Tibial nerve (tissue), 4 donors: ENCODE data around the gene DDX1. TPM values are rescaled to one million over a fixed set of nuclear protein-coding genes. Genes with fewer than 3 reads are reported as not detected.

Experiments used
- DNase-seq, 2 donors: peaks; one replicate each; pipeline ENCODE4 v3.0.0-alpha.2; 2019; ENCODE audit warnings: low spot score in 2 of 2
- H3K27ac ChIP-seq, 4 donors: fragments of 200-600 bp; sonication (generic) in 3 of 4; one replicate each; pipeline ENCODE4 v1.5.1; 2017 to 2019; ENCODE audit warnings: mild to moderate bottlenecking in 1 of 4
- H3K27me3 ChIP-seq, 2 donors: fragments of 200-600 bp; sonication (generic) in 1 of 2; one replicate each; pipeline versions ENCODE4 v1.5.1 to v1.6.0; 2017 to 2019
- H3K36me3 ChIP-seq, 3 donors: fragments of 200-600 bp; sonication (generic); one replicate each; pipeline ENCODE4 v1.5.1; 2018 to 2019
- H3K4me1 ChIP-seq, 4 donors: fragments of 200-600 bp; sonication (generic) in 3 of 4; one replicate each; pipeline ENCODE4 v1.5.1; 2017 to 2019
- H3K4me3 ChIP-seq, 4 donors: fragments of 200-600 bp; sonication (generic) in 3 of 4; one replicate each; pipeline ENCODE4 v1.5.1; 2017 to 2019; ENCODE audit warnings: mild to moderate bottlenecking in 1 of 4, moderate library complexity in 1 of 4
- H3K9me3 ChIP-seq, 4 donors: fragments of 200-600 bp; sonication (generic) in 3 of 4; one replicate each; pipeline ENCODE4 v1.5.1; 2017 to 2019
- CTCF ChIP-seq, 5 experiments: fragments of 200-600 bp in 3 of 5; fragments of 450-650 bp in 2 of 5; sonication (generic) in 3 of 5; IDR thresholded peaks; one replicate each; pipeline ENCODE4 v1.5.1; 2016 to 2019; ENCODE audit warnings: antibody characterized with exemption in 5 of 5, mild to moderate bottlenecking in 3 of 5, moderate library complexity in 2 of 5
- EP300 ChIP-seq, 2 donors: sonication (generic); formaldehyde crosslinking; IDR thresholded peaks; one replicate each; pipeline ENCODE4 v1.6.1; 2017; ENCODE audit warnings: antibody characterized with exemption in 2 of 2, mild to moderate bottlenecking in 1 of 2
- POLR2A ChIP-seq, 2 donors: fragments of 450-650 bp; IDR thresholded peaks; one replicate each; pipeline ENCODE4 v1.6.1; 2017; ENCODE audit warnings: antibody characterized with exemption in 2 of 2, mild to moderate bottlenecking in 2 of 2, moderate library complexity in 2 of 2
- WGBS, 2 donors: methylation state at CpG; one replicate each; pipeline ENCODE4 v1.1.5; 2018; 5-methylcytosine and 5-hydroxymethylcytosine counted together
- total RNA-seq, 4 donors: library from RNA; depleted of rRNA; stranded (reverse); fragments of >200 nt; gene quantifications; one replicate each; pipeline ENCODE4 v1.1.0, GENCODE V29; 2016

The DDX1 gene
- total RNA-seq, 4 donors from 2014 or later = 54.9 to 64.7 (median 57.3) TPM

- no peak for DNase-seq
- H3K36me3 ChIP-seq = peaks cover 0 to 8% (median 0%) of the 10 kb centered on the region in 3 donors
- 17 to 21% methylated on average over 7 of the region's 7 CpGs for WGBS, 2 donors
- H3K27me3 ChIP-seq = no peaks in the 10 kb centered on the region
- peak overlapping the region; percentile 81 to 92 (median 84) for H3K4me3 ChIP-seq
- no peaks in the 10 kb centered on the region for H3K9me3 ChIP-seq
- no peak for TF ChIP-seq EP300 (IDR thresholded peaks at IDR 0.05)
- no peak for TF ChIP-seq POLR2A (IDR thresholded peaks at IDR 0.05)
- TF ChIP-seq CTCF (IDR thresholded peaks at IDR 0.05) = no peak
- H3K27ac ChIP-seq = peak overlapping the region; percentile 64 to 95 (median 88)
- peaks cover 0 to 32% (median 6%) of the 10 kb centered on the region in 4 donors for H3K4me1 ChIP-seq
Measured at GRCh38 chr2:15591373-15591691, 336 bp upstream of the DDX1 start.

GRCh38 chr2:15593327-15593705 lies 1.6 kb downstream of the DDX1 start:
- H3K27ac ChIP-seq = no peak overlapping the region
- DNase-seq = no peak

GRCh38 chr2:15594291-15595256 lies 2.9 kb downstream of the DDX1 start:
- no peak for DNase-seq
- H3K27me3 ChIP-seq = no peaks in the 10 kb centered on the region
- no peak overlapping the region for H3K27ac ChIP-seq
- H3K36me3 ChIP-seq = peaks cover 0 to 40% (median 4%) of the 10 kb centered on the region in 3 donors
- 63 to 64% methylated on average over 5 of the region's 5 CpGs for WGBS, 2 donors
- no peak overlapping the region for H3K4me3 ChIP-seq
- no peak for TF ChIP-seq CTCF (IDR thresholded peaks at IDR 0.05)
- no peaks in the 10 kb centered on the region for H3K9me3 ChIP-seq
- H3K4me1 ChIP-seq = peaks cover 0 to 32% (median 6%) of the 10 kb centered on the region in 4 donors

More at GRCh38 chr2:15593327-15593705, 1.6 kb downstream of the DDX1 start:
- Histone ChIP-seq H3K36me3 (peaks cover 0 to 27% (median 4%) of the 10 kb centered on the region in 3 donors), H3K4me1 (peaks cover 0 to 32% (median 6%) of the 10 kb centered on the region in 4 donors), H3K27me3 (no peaks in the 10 kb centered on the region), H3K9me3 (no peaks in the 10 kb centered on the region), H3K4me3 (no peak overlapping the region)
- WGBS, 2 donors = 73 to 77% methylated on average over 3 of the region's 3 CpGs
- TF ChIP-seq POLR2A (IDR thresholded peaks at IDR 0.05) (no peak), EP300 (IDR thresholded peaks at IDR 0.05) (no peak), CTCF (IDR thresholded peaks at IDR 0.05) (no peak)

- 95 to 96% methylated on average over 6 of the region's 6 CpGs for whole genome bisulfite sequencing, 2 donors
- Histone ChIP-seq H3K4me3 (no peak overlapping the region), H3K27ac (no peak overlapping the region), H3K4me1 (peaks cover 0 to 32% (median 6%) of the 10 kb centered on the region in 4 donors), H3K27me3 (no peaks in the 10 kb centered on the region), H3K36me3 (peaks cover 0 to 48% (median 9%) of the 10 kb centered on the region in 3 donors), H3K9me3 (no peaks in the 10 kb centered on the region)
- TF ChIP-seq EP300 (IDR thresholded peaks at IDR 0.05) (no peak), CTCF (IDR thresholded peaks at IDR 0.05) (no peak), POLR2A (IDR thresholded peaks at IDR 0.05) (no peak)
- DNase-seq = no peak
Measured at GRCh38 chr2:15595342-15595905, 3.8 kb downstream of the DDX1 start.

- Histone ChIP-seq H3K27ac (no peak overlapping the region), H3K4me3 (no peak overlapping the region), H3K27me3 (no peaks in the 10 kb centered on the region), H3K9me3 (no peaks in the 10 kb centered on the region), H3K4me1 (peaks cover 0 to 30% (median 6%) of the 10 kb centered on the region in 4 donors), H3K36me3 (peaks cover 0 to 53% (median 10%) of the 10 kb centered on the region in 3 donors)
- DNase-seq = no peak
- TF ChIP-seq CTCF (IDR thresholded peaks at IDR 0.05) = no peak
- TF ChIP-seq EP300 (IDR thresholded peaks at IDR 0.05) = no peak
- no peak for TF ChIP-seq POLR2A (IDR thresholded peaks at IDR 0.05)
- WGBS, 2 donors = 96 to 99% methylated on average over 4 of the region's 4 CpGs
Measured at GRCh38 chr2:15595936-15596335, 4.3 kb downstream of the DDX1 start.
